Loucy (cell line): ENCODE results near the gene SCN2A.

Experiments
- H2AFZ ChIP-seq: fragments of 200-600 bp; sonication (generic); 2 replicates; pipeline ENCODE4 v1.6.0; 2016; ENCODE audit warnings: antibody characterized with exemption, mild to moderate bottlenecking, low read length, moderate library complexity
- H3F3A ChIP-seq: fragments of 200-600 bp; 2 replicates; pipeline ENCODE4 v1.6.0; 2016; ENCODE audit warnings: antibody characterized with exemption, low read depth, mild to moderate bottlenecking
- H3K27me3 ChIP-seq: fragments of 200-600 bp; sonication (generic); 2 replicates; pipeline ENCODE4 v1.6.1; 2014; ENCODE audit warnings: low read length, mild to moderate bottlenecking; ENCODE audit not compliant: insufficient read depth, poor library complexity, severe bottlenecking
- H3K36me3 ChIP-seq: fragments of 200-600 bp; sonication (generic); 2 replicates; pipeline ENCODE4 v1.6.1; 2016; ENCODE audit warnings: low read length; ENCODE audit not compliant: insufficient read depth
- H3K4me1 ChIP-seq: fragments of 200-600 bp; sonication (generic); 2 replicates; pipeline ENCODE4 v1.5.1; 2014; ENCODE audit warnings: low read length, mild to moderate bottlenecking; ENCODE audit not compliant: insufficient read depth, poor library complexity, severe bottlenecking
- H3K4me2 ChIP-seq: fragments of 200-600 bp; sonication (generic); 2 replicates; pipeline ENCODE4 v1.6.0; 2014; ENCODE audit warnings: antibody characterized with exemption, low read length, low read depth, mild to moderate bottlenecking; ENCODE audit not compliant: poor library complexity, severe bottlenecking
- H3K4me3 ChIP-seq: fragments of 200-600 bp; sonication (generic); 2 replicates; pipeline ENCODE4 v1.5.1; 2014; ENCODE audit warnings: low read length, mild to moderate bottlenecking, mixed read lengths; ENCODE audit not compliant: poor library complexity, severe bottlenecking
- H3K79me2 ChIP-seq: fragments of 200-600 bp; sonication (generic); 2 replicates; pipeline ENCODE4 v1.6.1; 2014; ENCODE audit warnings: low read length; ENCODE audit not compliant: insufficient read depth
- H3K9ac ChIP-seq: fragments of 200-600 bp; sonication (generic); 2 replicates; pipeline ENCODE4 v1.6.0; 2014; ENCODE audit warnings: mild to moderate bottlenecking, low read depth, low read length, moderate library complexity; ENCODE audit not compliant: poor library complexity, severe bottlenecking
- H3K9me2 ChIP-seq: fragments of 200-600 bp; sonication (generic); replicated peaks from 2 replicates; pipeline ENCODE4 v1.6.1; 2016; ENCODE audit warnings: low read depth, low read length, mixed read lengths
- H3K9me3 ChIP-seq: fragments of 200-600 bp; sonication (generic); 2 replicates; pipeline ENCODE4 v1.6.1; 2014; ENCODE audit warnings: mild to moderate bottlenecking, antibody characterized with exemption, low read length, low read depth; ENCODE audit not compliant: insufficient read depth
- H4K20me1 ChIP-seq: fragments of 200-600 bp; sonication (generic); 2 replicates; pipeline ENCODE4 v1.6.0; 2014; ENCODE audit warnings: antibody characterized with exemption, low read length, mild to moderate bottlenecking; ENCODE audit not compliant: insufficient read depth, poor library complexity, severe bottlenecking
- EZH2phosphoT487 ChIP-seq: fragments of 200-600 bp; IDR thresholded peaks from 2 replicates; pipeline ENCODE4 v1.6.1; 2018; ENCODE audit warnings: antibody characterized with exemption, mild to moderate bottlenecking, moderate library complexity, borderline replicate concordance
- TF ChIP-seq, protein P1 (sequence below): fragments of 200-600 bp; sonication (generic); conservative IDR thresholded peaks from 2 replicates; pipeline ENCODE4 v1.5.1; 2014; ENCODE audit warnings: mild to moderate bottlenecking, antibody characterized with exemption, low read length

Gene SCN2A

GRCh38 chr2:165239230-165239629, at the start of gene SCN2A:
Gene SCN2A, plus strand, starts transcription at chr2:165239414. Its CDS starts 56,410 bp downstream, at chr2:165295824.
- no peak within 1 kb of the TSS for H3K4me3 ChIP-seq
- H3K9me2 ChIP-seq: no peaks in the 10 kb centered on the region
- H3K9ac ChIP-seq: no peak within 1 kb of the TSS
- no peaks in the 10 kb centered on the region for H3K79me2 ChIP-seq
- no peak within 1 kb of the TSS for H2AFZ ChIP-seq
- no peak within 1 kb of the TSS for H3K4me2 ChIP-seq
- H3K4me1 ChIP-seq: no peaks in the 10 kb centered on the region
- H3K9me3 ChIP-seq: no peaks in the 10 kb centered on the region
- H3K27me3 ChIP-seq: no peaks in the 10 kb centered on the region
- no peaks in the 10 kb centered on the region for H4K20me1 ChIP-seq
- H3F3A ChIP-seq: 0 out of 2 replicates have a peak, but pooled peaks cover 2% of the 10 kb centered on the region
- no peaks in the 10 kb centered on the region for H3K36me3 ChIP-seq
- TF ChIP-seq EZH2phosphoT487: no peak
- TF ChIP-seq, protein P1, sequence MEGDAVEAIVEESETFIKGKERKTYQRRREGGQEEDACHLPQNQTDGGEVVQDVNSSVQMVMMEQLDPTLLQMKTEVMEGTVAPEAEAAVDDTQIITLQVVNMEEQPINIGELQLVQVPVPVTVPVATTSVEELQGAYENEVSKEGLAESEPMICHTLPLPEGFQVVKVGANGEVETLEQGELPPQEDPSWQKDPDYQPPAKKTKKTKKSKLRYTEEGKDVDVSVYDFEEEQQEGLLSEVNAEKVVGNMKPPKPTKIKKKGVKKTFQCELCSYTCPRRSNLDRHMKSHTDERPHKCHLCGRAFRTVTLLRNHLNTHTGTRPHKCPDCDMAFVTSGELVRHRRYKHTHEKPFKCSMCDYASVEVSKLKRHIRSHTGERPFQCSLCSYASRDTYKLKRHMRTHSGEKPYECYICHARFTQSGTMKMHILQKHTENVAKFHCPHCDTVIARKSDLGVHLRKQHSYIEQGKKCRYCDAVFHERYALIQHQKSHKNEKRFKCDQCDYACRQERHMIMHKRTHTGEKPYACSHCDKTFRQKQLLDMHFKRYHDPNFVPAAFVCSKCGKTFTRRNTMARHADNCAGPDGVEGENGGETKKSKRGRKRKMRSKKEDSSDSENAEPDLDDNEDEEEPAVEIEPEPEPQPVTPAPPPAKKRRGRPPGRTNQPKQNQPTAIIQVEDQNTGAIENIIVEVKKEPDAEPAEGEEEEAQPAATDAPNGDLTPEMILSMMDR: peak; percentile 88

- Histone ChIP-seq H3K79me2 (no peaks in the 10 kb centered on the region), H4K20me1 (no peaks in the 10 kb centered on the region), H3K9me3 (no peaks in the 10 kb centered on the region), H3K27me3 (no peaks in the 10 kb centered on the region), H3K4me3 (no peak overlapping the region), H3K9me2 (no peaks in the 10 kb centered on the region), H3F3A (no peaks in the 10 kb centered on the region), H3K4me2 (no peak overlapping the region), H3K36me3 (no peaks in the 10 kb centered on the region), H2AFZ (peak overlapping the region; percentile 59), H3K9ac (no peak overlapping the region), H3K4me1 (peaks cover 8% of the 10 kb centered on the region)
- TF ChIP-seq, protein P1: no peak
- TF ChIP-seq EZH2phosphoT487: no peak
Measured at GRCh38 chr2:165191096-165191728, 48.0 kb upstream of the SCN2A start.

GRCh38 chr2:165192729-165193128, 46.5 kb upstream of the SCN2A start:
- Histone ChIP-seq H3K36me3 (no peaks in the 10 kb centered on the region), H3K4me3 (no peak overlapping the region), H2AFZ (no peak overlapping the region), H4K20me1 (no peaks in the 10 kb centered on the region), H3K4me2 (no peak overlapping the region), H3K27me3 (no peaks in the 10 kb centered on the region), H3K9me2 (no peaks in the 10 kb centered on the region), H3K79me2 (no peaks in the 10 kb centered on the region), H3K4me1 (peaks cover 8% of the 10 kb centered on the region), H3F3A (no peaks in the 10 kb centered on the region), H3K9me3 (no peaks in the 10 kb centered on the region), H3K9ac (no peak overlapping the region)
- TF ChIP-seq EZH2phosphoT487: no peak
- TF ChIP-seq, protein P1: no peak
